GM19395 (cell line): ENCODE measurements around the gene ZNF784.

ENCODE experiments used
- ATAC-seq: cut with Tn5 transposase; IDR thresholded peaks from one replicate; pipeline ENCODE4 v1.9.1; 2021; ENCODE audit warnings: mild to moderate bottlenecking, moderate library complexity; ENCODE audit not compliant: unreplicated experiment

The ZNF784 gene

GRCh38 chr19:55624109-55625003 lies at the start of gene ZNF784:
ZNF784 (minus strand) TSS chr19:55624566; CDS start chr19:55624561, 5 bp downstream.
- no peak for ATAC-seq

- no peak for ATAC-seq
Measured at GRCh38 chr19:55673889-55674288, 49.5 kb upstream of the ZNF784 start.

GRCh38 chr19:55673465-55673864 lies 49.1 kb upstream of the ZNF784 start:
- ATAC-seq, result no peak

- no peak for ATAC-seq
Measured at GRCh38 chr19:55672418-55672817, 48.1 kb upstream of the ZNF784 start.

GRCh38 chr19:55671054-55671378 lies 46.6 kb upstream of the ZNF784 start:
- ATAC-seq, result no peak

- no peak for ATAC-seq
Measured at GRCh38 chr19:55670280-55671053, 46.1 kb upstream of the ZNF784 start.

- ATAC-seq, result no peak
Measured at GRCh38 chr19:55669418-55670279, 45.3 kb upstream of the ZNF784 start.

- no peak for ATAC-seq
Measured at GRCh38 chr19:55668603-55669348, 44.4 kb upstream of the ZNF784 start.

- no peak for ATAC-seq
Measured at GRCh38 chr19:55667958-55668357, 43.6 kb upstream of the ZNF784 start.

GRCh38 chr19:55667511-55667910 lies 43.1 kb upstream of the ZNF784 start:
- ATAC-seq, result no peak

GRCh38 chr19:55667006-55667381 lies 42.6 kb upstream of the ZNF784 start:
- ATAC-seq, result no peak

GRCh38 chr19:55666343-55667005 lies 42.1 kb upstream of the ZNF784 start:
- ATAC-seq, result no peak

- ATAC-seq, result no peak
Measured at GRCh38 chr19:55663846-55664536, 39.6 kb upstream of the ZNF784 start.

- no peak for ATAC-seq
Measured at GRCh38 chr19:55661826-55662225, 37.5 kb upstream of the ZNF784 start.

GRCh38 chr19:55660991-55661390 lies 36.6 kb upstream of the ZNF784 start:
- ATAC-seq, result no peak

- ATAC-seq, result no peak
Measured at GRCh38 chr19:55660404-55660803, 36.0 kb upstream of the ZNF784 start.

- ATAC-seq, result no peak
Measured at GRCh38 chr19:55659822-55660221, 35.5 kb upstream of the ZNF784 start.

- no peak for ATAC-seq
Measured at GRCh38 chr19:55658846-55659459, 34.6 kb upstream of the ZNF784 start.
